Mesothelial cell of epicardium (in vitro differentiated cells): ENCODE results near the gene DCUN1D2. TPM values are rescaled to one million over a fixed set of nuclear protein-coding genes. Genes with fewer than 3 reads are reported as not detected.

ENCODE experiments used
- DNase-seq, 2 experiments: peaks; one replicate each; pipeline ENCODE4 v3.0.0; 2021; ENCODE audit warnings: low spot score in 2 of 2; ENCODE audit not compliant: unreplicated experiment in 2 of 2
- H3K27ac Mint-ChIP-seq: 2 replicates; pipeline ENCODE4 v1.8.0; 2021; ENCODE audit warnings: mixed read lengths
- H3K27me3 Mint-ChIP-seq: 2 replicates; pipeline ENCODE4 v1.8.0; 2021; ENCODE audit warnings: low read depth, mixed read lengths
- H3K36me3 Mint-ChIP-seq: 2 replicates; pipeline ENCODE4 v1.8.0; 2021; ENCODE audit warnings: mixed read lengths
- H3K4me1 Mint-ChIP-seq: 2 replicates; pipeline ENCODE4 v1.8.0; 2021; ENCODE audit warnings: mixed read lengths
- H3K4me3 Mint-ChIP-seq: 2 replicates; pipeline ENCODE4 v1.8.0; 2021; ENCODE audit warnings: mild to moderate bottlenecking, moderate library complexity, mixed read lengths
- H3K9me3 Mint-ChIP-seq: 2 replicates; pipeline ENCODE4 v1.8.0; 2021; ENCODE audit warnings: mixed read lengths
- total RNA-seq: library from RNA; stranded (reverse); gene quantifications from 3 replicates; pipeline ENCODE4 v1.2.1, GENCODE V29; 2021
- TF ChIP-seq, protein P1 (sequence below): fragments of 200-600 bp; sonication (generic); IDR thresholded peaks from one replicate; pipeline ENCODE4 v1.5.0; 2021; ENCODE audit warnings: antibody characterized with exemption; ENCODE audit not compliant: unreplicated experiment

Gene DCUN1D2
- total RNA-seq, 1 donor from 2014 or later: 40.2 TPM

DNA sequence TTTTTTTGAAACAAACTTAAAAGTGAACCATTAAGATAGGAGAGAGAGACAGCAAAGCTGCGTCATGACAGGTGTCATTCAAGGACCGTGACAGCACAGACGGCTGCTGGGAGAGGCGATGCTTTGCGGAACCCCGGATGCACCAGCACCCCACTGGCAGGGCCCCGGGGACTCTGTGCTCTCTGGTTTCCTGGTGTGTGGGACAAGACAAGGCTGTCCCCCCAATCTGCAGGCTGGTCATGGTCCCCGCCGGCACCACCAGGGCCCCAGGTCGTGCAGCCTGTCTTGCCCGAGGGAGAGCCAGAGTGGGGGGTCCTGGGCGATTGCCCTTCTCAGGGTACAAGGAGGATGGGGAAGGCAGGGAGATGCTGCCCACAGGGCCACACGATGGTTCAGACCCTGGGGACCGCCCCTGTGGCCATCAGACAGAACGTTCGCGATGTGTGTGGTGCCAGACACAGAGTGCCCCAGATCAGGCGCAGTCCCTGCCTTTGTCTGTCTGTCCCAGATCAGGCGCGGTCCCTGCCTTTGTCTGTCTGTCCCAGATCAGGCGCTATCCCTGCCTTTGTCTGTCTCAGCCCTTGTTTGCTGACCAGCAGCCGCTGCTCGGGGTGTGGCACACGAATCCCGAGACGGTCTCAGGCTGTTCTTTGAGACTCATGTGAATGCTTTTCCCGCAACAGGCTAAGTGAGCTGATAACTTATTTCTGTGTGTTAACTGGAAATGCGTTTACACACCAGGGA, 73.3 kb downstream of the DCUN1D2 start:
- TF ChIP-seq, protein P1, sequence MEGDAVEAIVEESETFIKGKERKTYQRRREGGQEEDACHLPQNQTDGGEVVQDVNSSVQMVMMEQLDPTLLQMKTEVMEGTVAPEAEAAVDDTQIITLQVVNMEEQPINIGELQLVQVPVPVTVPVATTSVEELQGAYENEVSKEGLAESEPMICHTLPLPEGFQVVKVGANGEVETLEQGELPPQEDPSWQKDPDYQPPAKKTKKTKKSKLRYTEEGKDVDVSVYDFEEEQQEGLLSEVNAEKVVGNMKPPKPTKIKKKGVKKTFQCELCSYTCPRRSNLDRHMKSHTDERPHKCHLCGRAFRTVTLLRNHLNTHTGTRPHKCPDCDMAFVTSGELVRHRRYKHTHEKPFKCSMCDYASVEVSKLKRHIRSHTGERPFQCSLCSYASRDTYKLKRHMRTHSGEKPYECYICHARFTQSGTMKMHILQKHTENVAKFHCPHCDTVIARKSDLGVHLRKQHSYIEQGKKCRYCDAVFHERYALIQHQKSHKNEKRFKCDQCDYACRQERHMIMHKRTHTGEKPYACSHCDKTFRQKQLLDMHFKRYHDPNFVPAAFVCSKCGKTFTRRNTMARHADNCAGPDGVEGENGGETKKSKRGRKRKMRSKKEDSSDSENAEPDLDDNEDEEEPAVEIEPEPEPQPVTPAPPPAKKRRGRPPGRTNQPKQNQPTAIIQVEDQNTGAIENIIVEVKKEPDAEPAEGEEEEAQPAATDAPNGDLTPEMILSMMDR: no peak
- DNase-seq: no peak
- H3K27me3 Mint-ChIP-seq: peaks cover 3% of the 10 kb centered on the region
- H3K4me1 Mint-ChIP-seq: peaks cover 6% of the 10 kb centered on the region
- H3K36me3 Mint-ChIP-seq: peaks cover 6% of the 10 kb centered on the region
- H3K27ac Mint-ChIP-seq: no peak overlapping the region
- H3K9me3 Mint-ChIP-seq: peaks cover 3% of the 10 kb centered on the region
- H3K4me3 Mint-ChIP-seq: no peak overlapping the region

DNA sequence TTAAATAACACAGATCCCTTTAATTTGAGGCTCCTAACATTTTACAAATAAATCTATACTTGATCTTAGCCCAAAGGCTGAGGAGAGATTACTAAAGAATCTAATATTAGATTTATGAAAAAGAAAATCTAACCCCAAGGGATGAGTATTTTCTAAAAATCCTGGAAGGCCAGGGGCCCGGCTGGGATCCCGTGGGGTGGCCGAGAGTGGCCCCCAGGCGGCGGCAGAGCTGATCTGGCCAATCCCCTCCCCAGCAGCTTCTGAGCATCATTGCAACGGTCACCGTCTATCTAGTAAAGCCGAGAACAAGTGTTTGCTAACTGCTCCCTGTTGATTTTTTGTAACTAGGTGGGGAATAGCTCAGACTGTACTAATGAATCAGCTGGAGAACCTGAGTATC, 74.7 kb downstream of the DCUN1D2 start:
- DNase-seq: no peak
- TF ChIP-seq, protein P1: no peak
- Mint-ChIP-seq H3K4me3 (no peak overlapping the region), H3K36me3 (peaks cover 6% of the 10 kb centered on the region), H3K27ac (no peak overlapping the region), H3K4me1 (no peaks in the 10 kb centered on the region), H3K9me3 (peaks cover 3% of the 10 kb centered on the region), H3K27me3 (peaks cover 3% of the 10 kb centered on the region)

DNA sequence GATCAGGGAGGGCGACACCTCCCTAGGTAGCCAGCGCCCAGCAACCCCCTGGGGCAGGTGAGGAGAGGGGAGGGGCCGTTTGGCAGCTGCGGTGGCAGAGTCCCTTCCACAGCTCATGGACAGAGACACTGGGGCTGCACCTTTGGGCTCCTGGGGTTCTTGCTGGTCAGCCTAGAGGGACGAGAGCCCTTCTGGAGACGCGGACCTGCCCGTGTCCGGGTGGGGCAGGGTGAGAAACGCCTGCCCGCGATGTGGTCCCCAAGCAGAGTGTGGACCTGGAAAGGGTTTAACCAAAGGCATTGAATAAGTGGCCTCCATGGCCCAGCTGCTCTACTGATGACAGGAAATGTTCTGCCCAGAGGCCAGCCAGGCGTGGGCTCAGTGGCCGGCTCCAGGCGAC, 75.5 kb downstream of the DCUN1D2 start:
- Mint-ChIP-seq H3K36me3 (peaks cover 3% of the 10 kb centered on the region), H3K9me3 (peaks cover 3% of the 10 kb centered on the region), H3K27ac (no peak overlapping the region), H3K27me3 (peaks cover 3% of the 10 kb centered on the region), H3K4me3 (no peak overlapping the region), H3K4me1 (no peaks in the 10 kb centered on the region)
- DNase-seq: no peak
- TF ChIP-seq, protein P1: no peak

DNA sequence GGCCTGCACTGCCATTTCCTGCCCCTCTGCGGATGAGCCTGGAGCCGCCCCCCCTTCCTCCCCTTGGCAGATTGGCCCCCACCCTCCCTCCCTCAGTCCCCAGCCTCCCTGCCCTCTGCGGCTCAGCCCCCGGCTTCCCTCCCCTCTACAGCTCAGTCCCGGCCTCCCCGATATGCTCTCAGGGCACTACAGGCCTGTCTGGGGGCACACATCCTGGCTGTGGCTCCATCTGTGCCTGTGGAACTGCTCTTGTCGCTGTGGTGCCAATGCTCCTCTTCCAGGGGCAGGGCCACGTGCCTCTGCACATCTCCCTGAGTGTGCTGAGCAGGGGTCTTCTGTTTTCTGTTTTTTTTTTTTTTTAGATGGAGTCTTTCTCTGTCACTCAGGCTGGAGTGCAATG, 76.2 kb downstream of the DCUN1D2 start:
- H3K4me3 Mint-ChIP-seq: no peak overlapping the region
- peaks cover 3% of the 10 kb centered on the region for H3K9me3 Mint-ChIP-seq
- H3K4me1 Mint-ChIP-seq: no peaks in the 10 kb centered on the region
- peaks cover 2% of the 10 kb centered on the region for H3K36me3 Mint-ChIP-seq
- no peak overlapping the region for H3K27ac Mint-ChIP-seq
- TF ChIP-seq, protein P1: no peak
- peaks cover 3% of the 10 kb centered on the region for H3K27me3 Mint-ChIP-seq
- no peak for DNase-seq

DNA sequence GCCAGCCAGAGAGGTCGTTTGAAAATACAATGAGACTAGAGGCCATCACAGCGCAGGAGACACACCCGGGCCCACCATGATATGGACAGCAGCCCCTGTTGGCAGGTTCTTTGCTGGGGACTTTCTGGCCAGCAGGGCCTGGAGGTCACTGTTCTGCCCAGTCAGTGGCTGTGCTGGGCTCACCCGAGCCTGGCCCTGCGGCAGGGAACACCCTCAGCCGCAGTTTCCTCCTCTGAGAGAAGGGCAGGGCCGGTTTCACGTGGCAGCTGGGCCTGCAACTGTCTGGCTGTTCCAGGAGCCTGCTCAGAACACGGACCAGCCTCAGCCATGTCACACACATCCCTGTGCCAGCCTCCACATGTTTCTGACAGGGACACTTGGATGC, 76.6 kb downstream of the DCUN1D2 start:
- peaks cover 3% of the 10 kb centered on the region for H3K27me3 Mint-ChIP-seq
- H3K9me3 Mint-ChIP-seq: peaks cover 3% of the 10 kb centered on the region
- no peak overlapping the region for H3K27ac Mint-ChIP-seq
- no peak overlapping the region for H3K4me3 Mint-ChIP-seq
- no peak for DNase-seq
- peaks cover 2% of the 10 kb centered on the region for H3K36me3 Mint-ChIP-seq
- TF ChIP-seq, protein P1: no peak
- no peaks in the 10 kb centered on the region for H3K4me1 Mint-ChIP-seq
